Umbilical cord (tissue), 2 donors: ENCODE data around the gene GALNT17. TPM values are rescaled to one million over a fixed set of nuclear protein-coding genes. Genes with fewer than 3 reads are reported as not detected.
A peak's percentile ranks its signal among the peaks of the same experiment; 100 is the strongest.

Source experiments
- DNase-seq: peaks from one replicate; pipeline ENCODE4 v3.0.0-alpha.2; 2015; ENCODE audit warnings: low spot score
- total RNA-seq: library from RNA; depleted of rRNA; stranded (reverse); fragments of >200 nt; gene quantifications from one replicate; pipeline ENCODE4 v1.2.3, GENCODE V29; 2014; ENCODE audit warnings: low replicate concordance; ENCODE audit not compliant: insufficient read depth

GALNT17 gene
- total RNA-seq, 1 donor from 2014 or later: 3.9 TPM

DNA sequence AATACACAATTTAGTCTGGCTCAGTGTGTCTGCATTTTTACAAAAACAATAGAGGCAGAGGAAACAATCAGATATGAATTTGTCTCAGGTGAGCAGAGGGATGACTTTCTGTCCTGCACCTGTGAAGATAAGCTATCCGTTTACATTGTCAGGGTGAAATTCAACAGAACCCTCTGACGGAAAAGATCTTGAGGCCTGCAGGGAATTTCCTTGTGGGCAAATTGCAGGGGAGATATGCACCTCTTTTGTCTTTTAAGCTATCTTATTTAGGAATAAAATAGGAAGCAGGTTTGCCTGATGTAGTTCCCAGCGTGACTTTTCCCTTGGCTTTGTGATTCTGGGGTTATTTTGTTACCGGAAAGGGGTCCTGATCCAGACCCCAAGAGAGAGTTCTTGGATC is 325.1 kb downstream of the GALNT17 start:
- peak; percentile 12 for DNase-seq

DNA sequence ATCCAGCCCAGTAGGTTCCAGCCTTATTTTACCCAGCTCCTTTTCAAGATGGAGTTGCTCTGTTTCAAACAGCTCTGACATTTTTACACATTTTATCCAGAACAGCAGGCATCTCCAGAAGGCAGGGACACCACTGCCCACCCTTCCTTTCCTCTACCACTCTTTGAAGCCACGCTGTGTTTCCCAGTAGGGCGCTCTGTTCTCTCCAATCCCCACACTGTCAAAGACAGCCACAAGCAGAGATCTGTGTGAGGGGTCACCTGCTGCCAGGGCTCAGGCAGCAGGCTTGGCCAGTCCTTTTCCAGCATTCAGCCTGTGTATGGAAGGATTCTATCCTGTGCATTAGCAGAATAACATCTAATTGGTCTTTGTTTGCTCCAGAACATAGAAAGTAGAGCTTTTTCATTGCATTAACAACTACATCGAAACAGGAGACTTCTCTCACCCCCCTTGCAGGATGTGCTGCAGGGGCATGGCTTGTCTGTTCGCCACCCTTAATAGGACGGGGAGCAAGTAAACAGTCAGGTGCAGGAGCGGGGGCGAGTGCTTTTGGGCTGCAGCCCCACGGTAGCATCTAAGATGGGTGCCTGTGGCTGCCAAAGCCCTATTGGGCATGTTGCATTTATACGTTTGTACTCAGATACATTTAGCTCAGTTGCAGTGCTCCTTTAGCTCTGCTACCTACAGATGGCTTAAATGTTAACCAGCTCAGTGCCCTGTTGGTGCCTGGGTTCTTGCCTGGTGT is 326.1 kb downstream of the GALNT17 start:
- peak; percentile 75 for DNase-seq

DNA sequence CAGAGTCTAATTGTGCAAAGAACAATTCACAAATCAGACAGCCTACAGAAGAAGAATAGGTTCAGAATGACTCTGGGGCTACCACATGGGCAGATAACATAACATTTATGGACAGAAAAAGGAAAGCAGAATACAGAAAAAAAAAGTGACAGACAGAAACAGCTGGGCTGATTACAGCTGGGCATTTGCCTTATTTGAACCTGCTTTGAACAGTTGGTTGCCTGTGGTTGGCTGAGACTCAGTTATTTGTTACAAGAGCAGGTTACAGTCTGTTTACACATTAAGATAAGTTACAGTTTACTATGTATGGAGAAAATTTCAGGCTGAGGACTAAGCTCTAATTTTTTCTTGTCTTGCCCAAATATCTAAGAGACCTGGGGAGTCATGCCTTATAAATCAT is 327.2 kb downstream of the GALNT17 start:
- DNase-seq: no peak

DNA sequence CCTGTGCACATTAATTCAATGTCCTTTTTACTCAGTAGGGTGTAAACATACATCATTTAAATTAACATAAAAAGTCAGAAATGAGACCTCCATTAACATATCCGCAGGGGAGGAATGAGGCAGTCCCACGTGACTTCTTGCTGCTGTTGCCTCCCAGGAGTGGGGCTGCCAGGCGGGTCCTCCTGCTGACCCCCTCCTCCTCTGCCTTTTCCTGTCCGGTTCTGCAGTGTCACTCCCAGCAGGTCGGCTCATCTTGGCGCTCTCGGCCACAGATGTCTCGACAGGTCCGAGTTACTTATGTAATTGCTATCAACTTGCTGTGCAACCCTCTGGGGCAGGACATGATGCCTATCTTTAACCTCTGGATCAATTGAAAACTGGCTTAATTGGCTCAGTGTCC is 329.6 kb downstream of the GALNT17 start:
- no peak for DNase-seq

DNA sequence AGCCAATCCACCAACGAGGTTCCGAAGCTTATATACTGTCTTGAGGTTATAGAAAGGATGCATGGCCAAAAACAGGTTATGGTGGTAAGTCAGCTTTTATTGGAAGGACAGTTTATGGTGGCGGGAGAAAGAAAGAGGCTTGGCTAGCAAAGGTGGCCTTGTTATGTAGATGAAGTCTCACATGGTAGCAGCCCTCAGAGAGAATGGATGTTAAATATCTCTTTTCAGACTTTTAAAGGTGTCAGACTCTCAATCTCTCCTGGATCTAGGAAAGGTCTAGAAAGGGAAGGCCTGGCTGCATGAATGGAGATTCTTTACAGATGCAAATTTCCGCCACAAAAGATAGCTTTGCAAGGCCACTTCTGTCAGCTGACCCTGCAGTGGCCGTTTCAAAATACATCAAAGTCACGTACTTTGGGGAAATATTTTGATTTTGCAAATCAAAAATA is 333.8 kb downstream of the GALNT17 start:
- no peak for DNase-seq

DNA sequence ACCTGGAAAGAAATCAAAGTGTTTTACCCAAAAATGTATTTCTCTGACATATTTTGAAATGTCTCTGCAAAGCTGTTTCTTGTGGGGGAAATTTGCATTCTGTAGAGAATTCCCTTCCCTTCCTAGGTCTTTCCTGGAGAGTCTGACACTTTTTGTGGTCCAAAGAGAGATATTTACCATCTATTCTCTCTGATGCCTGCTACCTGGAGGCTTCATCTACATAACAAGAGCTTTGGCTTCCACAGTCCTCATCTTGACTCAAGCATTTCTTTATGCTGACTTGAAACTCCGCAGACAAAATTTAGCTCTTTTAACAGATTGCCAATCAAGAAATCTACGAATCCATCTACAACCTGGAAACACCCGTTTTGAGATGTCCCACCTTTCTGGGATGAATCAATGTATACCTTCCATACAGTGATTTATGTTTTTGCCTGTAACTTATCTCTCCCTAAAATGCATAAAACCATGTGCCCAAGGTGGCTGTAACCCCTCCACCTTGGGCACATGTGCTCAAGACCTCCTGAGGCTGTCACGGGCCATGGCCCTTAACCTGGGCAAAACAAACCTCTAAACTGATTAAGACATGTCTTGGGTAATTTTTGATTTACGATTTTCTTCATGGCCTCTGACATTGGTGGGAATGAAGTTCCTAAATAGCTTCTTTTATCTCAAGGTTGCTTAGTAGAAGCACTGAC is 334.7 kb downstream of the GALNT17 start:
- no peak for DNase-seq

DNA sequence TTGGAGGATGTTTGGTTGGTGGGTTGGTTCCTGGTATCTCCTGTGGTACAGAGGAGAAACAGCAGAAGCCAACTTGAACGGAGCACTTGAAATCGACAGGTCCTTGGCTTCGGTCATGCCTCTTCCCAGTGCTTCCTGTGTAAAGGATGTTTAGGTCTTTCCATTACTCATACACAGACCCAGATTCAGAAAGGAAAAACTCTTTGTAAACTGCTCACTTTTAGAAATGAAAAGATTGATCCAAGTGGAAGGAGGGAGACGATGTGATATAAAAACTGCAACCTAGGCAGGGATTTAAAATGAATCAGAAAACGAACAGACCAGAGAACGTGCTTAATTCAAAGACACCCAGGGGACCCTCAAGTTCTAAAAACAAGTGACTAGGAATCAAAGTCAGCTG is 338.4 kb downstream of the GALNT17 start:
- no peak for DNase-seq

DNA sequence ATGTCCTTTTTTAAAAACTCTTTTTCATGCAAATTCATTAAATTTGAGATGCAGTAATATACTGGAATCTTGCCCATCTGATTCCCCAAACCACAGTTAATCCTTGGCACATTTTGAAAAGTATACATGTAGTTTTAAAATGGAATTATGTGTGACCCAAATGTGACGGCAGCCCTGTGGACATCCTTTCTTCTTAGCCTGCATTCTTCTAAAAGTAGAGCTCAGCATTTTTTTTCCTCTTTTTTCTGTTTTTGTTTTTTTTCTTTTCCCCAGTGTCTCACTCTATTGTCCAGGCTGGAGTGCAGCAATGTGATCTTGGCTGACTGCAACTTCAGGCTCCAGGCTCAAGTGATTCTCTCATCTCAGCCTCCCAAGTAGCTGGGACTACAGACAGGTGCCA is 338.9 kb downstream of the GALNT17 start:
- no peak for DNase-seq

DNA sequence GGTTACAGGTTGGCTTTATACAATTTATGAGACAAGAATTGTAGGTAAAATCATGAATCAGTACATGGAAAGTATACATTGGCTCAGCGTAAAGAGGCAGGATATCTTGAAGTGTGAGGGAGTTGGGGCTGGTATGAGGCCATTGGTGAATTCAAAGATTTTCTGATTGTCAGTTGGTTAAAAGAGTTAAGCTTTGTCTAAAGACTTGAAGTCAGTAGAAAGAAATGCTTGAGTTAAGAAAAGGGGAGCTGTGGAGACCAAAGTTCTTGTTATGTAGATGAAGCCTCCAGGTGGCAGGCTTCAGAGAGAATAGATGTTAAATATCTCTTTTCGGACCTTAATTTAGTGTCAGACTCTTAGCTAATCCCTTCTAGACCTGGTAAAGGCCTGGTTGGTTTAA is 341.0 kb downstream of the GALNT17 start:
- DNase-seq: no peak

DNA sequence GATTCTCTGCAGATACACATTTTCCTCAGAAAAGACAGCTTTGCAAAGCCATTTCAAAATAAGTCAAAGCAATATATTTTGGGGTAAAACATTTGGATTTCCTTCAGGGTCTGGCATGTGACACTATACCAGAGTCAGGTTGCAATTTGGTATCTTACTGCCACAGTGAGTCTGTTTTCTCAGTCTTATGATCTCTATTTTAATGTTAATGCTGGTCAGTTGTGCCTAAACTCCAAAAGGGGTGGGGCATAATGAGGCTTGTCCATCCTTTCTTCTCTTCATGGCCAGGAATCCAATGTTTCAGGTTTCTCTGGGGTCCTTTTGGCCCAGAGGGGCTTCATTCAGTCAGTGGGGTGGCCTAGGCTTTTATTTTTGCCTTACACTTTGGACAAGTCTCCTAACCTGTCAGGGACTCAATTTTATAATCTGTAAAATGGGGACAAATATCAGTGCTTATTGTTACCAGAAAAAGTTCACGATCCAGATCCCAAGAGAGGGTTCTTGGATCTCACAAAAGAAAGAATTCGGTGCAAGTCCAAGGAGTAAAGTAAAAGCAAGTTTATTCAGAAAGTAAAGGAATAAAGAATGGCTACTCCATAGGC is 341.5 kb downstream of the GALNT17 start:
- no peak for DNase-seq

DNA sequence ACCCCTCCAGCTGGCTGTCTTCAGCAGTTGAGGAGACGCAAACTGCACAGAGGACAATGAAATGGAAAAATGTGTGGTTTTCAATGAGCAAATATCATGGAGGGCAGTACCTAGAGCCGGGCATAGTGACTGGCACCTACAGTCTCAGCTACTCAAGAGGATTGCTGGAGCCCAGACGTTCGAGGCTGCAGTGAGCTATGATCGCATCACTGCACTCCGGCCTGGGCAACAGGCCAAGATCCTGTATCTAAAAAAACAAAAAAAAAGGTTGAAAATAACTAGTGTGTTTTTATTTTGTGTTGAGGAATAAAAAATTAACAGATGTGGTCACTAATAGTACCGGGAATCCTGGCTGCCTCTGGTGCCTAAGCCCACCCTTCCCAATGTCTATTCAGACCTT is 345.5 kb downstream of the GALNT17 start:
- DNase-seq: no peak

DNA sequence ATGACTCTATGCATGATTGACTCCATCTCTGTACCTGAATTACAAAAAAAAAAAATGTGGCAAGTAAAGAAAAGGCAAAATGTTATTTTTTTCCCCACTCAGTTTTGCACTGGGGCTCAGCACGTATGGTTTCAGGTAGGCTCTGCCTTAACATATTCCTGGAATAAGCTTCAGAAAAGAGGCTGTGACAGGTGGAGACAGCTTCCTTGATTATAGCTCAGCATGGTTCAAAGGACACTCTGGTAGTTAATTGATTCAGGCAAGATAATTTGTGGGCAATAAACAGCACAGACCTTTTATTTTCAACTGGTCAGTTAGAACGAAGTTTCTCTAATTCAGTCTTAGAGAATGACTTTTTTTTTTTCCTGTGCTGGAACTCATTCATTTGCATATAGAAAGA is 347.3 kb downstream of the GALNT17 start:
- DNase-seq: no peak

DNA sequence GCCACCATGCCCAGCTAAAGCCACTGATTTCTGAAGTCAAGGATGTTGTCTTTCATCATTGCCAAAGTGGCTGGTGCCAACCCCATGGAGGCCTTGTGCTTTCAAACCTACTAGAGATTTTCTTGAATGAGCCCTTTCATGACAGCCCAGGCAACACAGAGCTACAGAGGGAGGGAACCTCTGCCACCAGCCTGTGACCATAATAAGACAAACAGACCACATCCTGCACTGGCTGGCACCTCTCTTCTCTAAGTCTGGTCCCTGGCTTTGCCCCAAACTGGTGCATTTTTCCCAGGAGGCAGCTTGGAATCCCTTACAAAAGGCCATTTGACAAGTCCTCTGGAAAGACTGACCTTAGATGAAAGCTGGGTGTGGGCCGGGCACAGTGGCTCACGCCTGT is 348.8 kb downstream of the GALNT17 start:
- no peak for DNase-seq

DNA sequence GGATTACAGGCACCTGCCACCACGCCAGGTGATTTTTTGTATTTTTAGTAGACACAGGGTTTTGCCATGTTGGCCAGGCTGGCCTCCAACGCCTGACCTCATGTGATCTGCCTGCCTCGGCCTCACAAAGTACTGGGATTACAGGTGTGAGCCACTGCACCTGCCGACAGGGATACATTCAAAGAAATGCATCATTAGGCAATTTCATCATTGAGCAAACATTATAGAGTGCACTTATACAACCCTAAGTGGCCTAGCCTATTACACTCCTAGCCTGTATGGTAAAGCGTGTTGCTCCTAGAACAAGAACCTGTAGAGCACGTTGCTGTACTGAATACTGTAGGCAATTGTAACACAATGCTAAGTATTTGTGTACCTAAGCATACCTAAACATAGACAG is 350.3 kb downstream of the GALNT17 start:
- no peak for DNase-seq

DNA sequence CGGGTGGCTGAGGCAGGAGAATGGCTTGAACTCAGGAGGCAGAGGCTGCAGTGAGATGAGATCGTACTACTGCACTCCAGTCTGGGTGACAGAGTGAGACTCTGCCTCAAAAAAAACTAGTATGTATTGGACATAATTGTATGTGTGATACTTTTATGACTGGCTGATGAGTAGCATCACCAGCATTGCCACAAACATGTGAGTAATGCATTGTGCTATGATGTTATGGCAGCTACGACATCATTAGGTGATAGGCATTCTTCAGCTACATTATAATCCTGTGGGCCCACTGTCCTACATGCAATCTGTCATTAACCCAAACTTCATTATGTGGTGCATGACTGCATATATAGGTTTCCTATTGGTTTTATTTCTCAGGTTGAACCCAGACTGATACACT is 352.4 kb downstream of the GALNT17 start:
- DNase-seq: no peak

DNA sequence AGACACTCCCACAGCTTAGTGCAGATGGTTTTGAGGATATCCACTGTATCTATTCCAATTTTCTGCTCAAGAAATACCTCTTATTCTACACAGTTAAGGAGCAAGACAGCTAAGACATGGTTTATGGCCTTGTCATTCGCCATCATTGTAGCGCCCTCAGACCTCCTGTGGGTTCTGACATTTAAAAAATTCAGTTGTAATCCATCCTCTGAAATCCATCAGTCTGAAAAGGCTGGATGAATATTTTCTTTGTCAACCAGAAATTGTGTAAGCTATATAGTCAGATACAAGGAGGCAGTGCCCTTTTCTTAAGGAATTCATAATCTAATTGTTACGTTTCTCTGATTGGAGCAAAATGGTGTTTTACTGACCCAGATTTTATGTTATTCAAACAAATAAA is 353.6 kb downstream of the GALNT17 start:
- DNase-seq: no peak

DNA sequence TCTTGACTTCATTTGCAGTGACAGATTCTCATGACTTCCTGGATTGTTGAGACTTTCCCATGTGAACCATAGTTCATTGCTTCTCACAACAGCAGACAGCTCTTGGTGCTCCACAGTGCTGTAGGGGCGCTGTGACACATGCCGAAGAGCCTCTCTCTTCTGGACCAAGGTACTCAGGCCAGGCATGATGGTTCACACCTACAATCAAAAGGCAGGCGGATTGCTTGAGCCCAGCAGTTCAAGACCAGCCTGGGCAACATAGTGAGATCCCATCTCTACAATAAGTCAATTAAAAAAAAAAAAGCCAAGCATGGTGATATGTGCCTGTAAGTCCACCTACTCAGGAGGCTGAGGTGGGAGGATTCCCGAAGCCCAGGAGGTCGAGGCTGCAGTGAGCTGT is 354.5 kb downstream of the GALNT17 start:
- no peak for DNase-seq

DNA sequence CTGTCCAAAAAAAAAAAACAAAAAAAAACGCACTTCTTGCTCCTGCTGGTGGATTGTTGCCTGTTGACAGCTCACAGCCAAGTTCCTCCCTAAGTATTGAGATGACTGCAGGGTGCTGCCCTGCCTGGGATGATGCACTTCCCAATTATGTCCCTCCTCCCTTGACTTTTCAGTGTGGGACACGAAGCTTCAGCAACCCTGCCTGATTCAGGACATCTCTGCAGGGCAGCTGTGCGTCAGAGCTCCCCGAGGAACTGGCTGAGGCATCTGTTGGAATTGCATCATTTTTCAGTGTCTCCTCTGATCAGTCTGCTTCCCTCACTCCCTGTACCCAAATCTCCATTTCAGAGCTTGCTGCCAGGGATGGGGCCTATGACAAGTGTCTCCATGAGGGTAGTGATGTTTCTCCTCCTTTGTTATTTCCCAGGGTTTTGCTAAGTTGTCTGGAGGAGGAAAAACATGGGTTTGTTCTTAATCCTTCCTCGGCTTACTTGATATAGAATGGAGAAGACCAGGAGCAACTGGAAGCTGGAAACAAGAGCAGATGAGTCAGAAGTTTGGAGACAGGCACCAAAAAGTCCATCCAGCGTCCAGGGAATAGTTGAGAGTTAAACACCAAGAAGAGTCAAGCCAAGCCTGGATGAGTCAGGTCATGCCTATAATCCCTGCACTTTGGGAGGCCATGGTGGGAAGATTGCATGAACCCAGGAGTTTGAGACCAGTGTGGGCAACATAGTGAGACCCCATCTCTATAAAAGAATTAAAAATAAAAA is 355.1 kb downstream of the GALNT17 start:
- peak; percentile 68 for DNase-seq

DNA sequence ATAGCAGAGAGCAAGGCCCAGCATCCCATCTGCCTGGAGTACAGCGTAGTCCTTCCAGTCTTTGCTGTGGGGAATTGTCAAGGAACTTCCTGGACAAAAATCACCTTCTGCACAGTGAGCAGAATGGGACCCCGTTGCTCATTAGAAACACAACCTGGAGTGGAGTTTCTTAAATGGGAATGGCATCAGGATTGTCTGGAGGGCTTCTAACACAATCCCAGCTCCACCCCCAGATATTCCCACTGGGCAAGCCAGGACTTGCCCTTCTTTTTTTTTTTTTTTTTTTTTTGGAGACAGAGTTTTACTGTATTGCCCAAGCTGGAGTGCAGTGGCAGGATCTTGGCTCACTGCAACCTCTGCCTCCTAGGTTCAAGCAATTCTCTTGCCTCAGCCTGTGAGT is 356.4 kb downstream of the GALNT17 start:
- DNase-seq: no peak

DNA sequence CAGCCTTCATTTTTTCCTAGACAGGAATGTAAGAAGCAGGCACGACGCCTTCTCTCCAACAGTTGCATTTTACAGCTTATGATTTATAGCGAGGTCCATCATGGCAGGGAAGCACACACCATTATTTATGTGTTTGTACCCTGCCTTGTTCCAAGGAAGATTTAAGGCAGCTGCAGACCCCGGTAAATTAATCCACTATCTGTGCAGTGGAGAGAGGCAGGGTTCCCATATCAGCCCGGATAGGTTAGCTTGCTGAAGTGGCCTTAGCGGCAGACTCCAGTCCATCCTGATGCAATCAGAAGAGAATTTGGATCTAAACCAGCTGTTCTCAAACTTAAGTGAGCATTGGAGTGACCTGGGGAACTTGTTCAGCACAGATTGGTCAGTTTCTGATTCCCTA is 359.4 kb downstream of the GALNT17 start:
- DNase-seq: peak; percentile 86

DNA sequence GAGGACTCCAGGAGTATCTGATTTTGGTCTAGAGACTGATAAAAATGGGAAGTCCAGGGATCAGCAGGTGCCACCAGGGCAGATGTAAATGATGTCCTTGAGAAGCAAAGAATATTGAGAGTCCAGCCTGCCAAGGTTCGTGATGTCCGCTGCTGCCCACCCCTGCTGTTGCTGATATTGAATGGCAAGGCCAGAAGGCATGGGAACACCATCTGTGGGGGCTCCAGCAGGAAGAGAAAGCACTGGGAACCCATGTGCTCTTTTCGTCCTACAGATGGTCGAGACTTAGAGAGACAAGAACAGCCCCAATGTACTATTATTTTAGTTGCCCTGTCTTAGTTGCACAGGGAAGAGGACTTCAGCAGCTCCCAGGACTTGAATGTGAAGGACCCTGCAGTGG is 363.9 kb downstream of the GALNT17 start:
- no peak for DNase-seq

DNA sequence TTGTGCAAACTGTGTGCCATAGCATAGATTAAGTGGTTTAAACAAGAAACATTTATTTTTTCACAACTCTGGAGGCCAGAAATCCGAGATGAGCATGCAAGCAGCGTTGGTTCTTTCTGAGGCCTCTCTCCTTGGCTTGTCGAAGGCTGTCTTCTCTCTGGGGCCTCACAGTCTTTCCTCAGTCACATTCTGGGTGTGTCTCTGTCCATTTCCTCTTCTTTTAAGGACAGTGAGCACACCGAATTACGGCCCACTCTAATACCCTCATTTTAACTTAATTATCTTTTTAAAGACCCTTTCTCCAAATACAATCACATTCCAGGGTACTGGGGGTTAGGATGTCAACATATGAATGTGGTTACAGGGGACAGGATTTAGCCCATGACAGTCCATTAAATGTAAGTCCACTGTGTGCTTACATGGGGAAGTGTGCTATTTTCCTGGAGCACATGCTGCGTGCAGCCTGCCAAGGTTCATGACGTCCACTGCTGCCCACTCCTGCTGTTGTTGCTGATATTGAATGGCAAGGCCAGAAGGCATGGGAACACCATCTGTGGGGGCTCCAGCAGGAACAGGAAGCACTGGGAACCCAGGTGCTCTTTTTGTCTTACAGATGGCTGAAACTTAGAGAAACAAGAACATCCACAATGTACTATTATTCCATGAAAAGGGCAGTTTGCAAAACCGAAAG is 365.5 kb downstream of the GALNT17 start:
- DNase-seq: no peak
